PC-3 (cell line): ENCODE results near the gene GOSR1. TPM values are rescaled to one million over a fixed set of nuclear protein-coding genes. Genes with fewer than 3 reads are reported as not detected.

Experiments
- ATAC-seq: fragments of 200-7000 bp; cut with Tn5 transposase; 2 replicates; pipeline ENCODE4 v1.9.1; 2020; ENCODE audit warnings: mild to moderate bottlenecking, moderate library complexity
- BruUV-seq: library from RNA; stranded (reverse); fragments of 400-500 nt; replicated peaks from 2 replicates; lab custom pipeline; 2021; lab: Mats Ljungman, UMichigan
- CTCF ChIA-PET: fragments of 300-600 bp; sonication (Branson Sonifier 250); formaldehyde crosslinking; loops from one replicate; lab custom pipeline; 2022; ENCODE audit warnings: antibody characterized with exemption; lab: Charles Lee
- POLR2A ChIA-PET: fragments of 300-600 bp; sonication (Branson Sonifier 250); formaldehyde crosslinking; loops from one replicate; lab custom pipeline; 2022; ENCODE audit warnings: antibody characterized with exemption; ENCODE audit not compliant: unreplicated experiment; lab: Charles Lee
- DNase-seq: peaks from one replicate; pipeline ENCODE4 v3.0.0-alpha.2; 2015
- H2AFZ ChIP-seq: fragments of 300-600 bp; sonication (generic); 2 replicates; pipeline ENCODE4 v1.6.0; 2016; ENCODE audit warnings: antibody characterized with exemption, low read length
- H3F3A ChIP-seq: fragments of 300-600 bp; sonication (generic); one replicate; pipeline ENCODE4 v1.6.0; 2017; ENCODE audit warnings: antibody characterized with exemption, low read length, control low read depth, mild to moderate bottlenecking; ENCODE audit not compliant: unreplicated experiment
- H3K27ac ChIP-seq: fragments of 300-600 bp; sonication (generic); 2 replicates; pipeline ENCODE4 v1.5.1; 2016; ENCODE audit warnings: mild to moderate bottlenecking, low read length
- H3K27me3 ChIP-seq: fragments of 300-600 bp; sonication (generic); 2 replicates; pipeline ENCODE4 v1.6.1; 2016; ENCODE audit warnings: low read length, mixed read lengths
- H3K36me3 ChIP-seq: fragments of 300-600 bp; sonication (generic); 2 replicates; pipeline ENCODE4 v1.6.1; 2016; ENCODE audit warnings: low read depth, mixed run types, low read length, mixed read lengths
- H3K4me1 ChIP-seq: fragments of 300-600 bp; sonication (generic); 2 replicates; pipeline ENCODE4 v1.5.1; 2016; ENCODE audit warnings: low read length; ENCODE audit not compliant: insufficient read depth
- H3K4me2 ChIP-seq: fragments of 300-600 bp; sonication (generic); 2 replicates; pipeline ENCODE4 v1.6.0; 2016; ENCODE audit warnings: low read length
- H3K4me3 ChIP-seq: fragments of 300-600 bp; sonication (generic); 2 replicates; pipeline ENCODE4 v1.5.1; 2016; ENCODE audit warnings: mild to moderate bottlenecking, low read length, mixed read lengths
- H3K79me2 ChIP-seq: fragments of 300-600 bp; sonication (generic); 2 replicates; pipeline ENCODE4 v1.6.1; 2017; ENCODE audit warnings: low read length, mixed read lengths
- H3K9ac ChIP-seq: fragments of 300-600 bp; sonication (generic); 2 replicates; pipeline ENCODE4 v1.6.0; 2016; ENCODE audit warnings: mild to moderate bottlenecking, low read length
- H3K9me2 ChIP-seq: fragments of 300-600 bp; sonication (generic); replicated peaks from 2 replicates; pipeline ENCODE4 v1.6.1; 2016; ENCODE audit warnings: mixed run types, low read length, mixed read lengths
- H3K9me3 ChIP-seq: fragments of 300-600 bp; sonication (generic); 2 replicates; pipeline ENCODE4 v1.6.1; 2016; ENCODE audit warnings: low read length, mixed read lengths
- H4K20me1 ChIP-seq: fragments of 300-600 bp; sonication (generic); 2 replicates; pipeline ENCODE4 v1.6.1; 2016; ENCODE audit warnings: low read length, mixed read lengths
- CTCF ChIP-seq: fragments of 300-600 bp; sonication (generic); conservative IDR thresholded peaks from 2 replicates; pipeline ENCODE4 v1.5.1; 2017; ENCODE audit warnings: antibody characterized with exemption, low read depth, mild to moderate bottlenecking, low read length
- EZH2 ChIP-seq: fragments of 300-600 bp; sonication (generic); IDR thresholded peaks from one replicate; pipeline ENCODE4 v1.6.1; 2017; ENCODE audit warnings: antibody characterized with exemption, mild to moderate bottlenecking, low read length; ENCODE audit not compliant: unreplicated experiment
- EZH2phosphoT487 ChIP-seq: fragments of 300-600 bp; sonication (generic); IDR thresholded peaks from 2 replicates; pipeline ENCODE4 v1.6.1; 2018; ENCODE audit warnings: mild to moderate bottlenecking, antibody characterized with exemption, low read length, borderline replicate concordance
- intact Hi-C: fragments of 100-400 bp; cut with micrococcal nuclease; formaldehyde crosslinking; loops from 2 replicates; pipeline ENCODE4 v1.9.0; 2023
- total RNA-seq: library from RNA; depleted of rRNA; stranded (reverse); fragments of >200 nt; gene quantifications from 2 replicates; pipeline ENCODE4 v1.2.3, GENCODE V29; 2014

The GOSR1 gene
- total RNA-seq, 1 experiment from 2014 or later: 22.2 TPM

DNA sequence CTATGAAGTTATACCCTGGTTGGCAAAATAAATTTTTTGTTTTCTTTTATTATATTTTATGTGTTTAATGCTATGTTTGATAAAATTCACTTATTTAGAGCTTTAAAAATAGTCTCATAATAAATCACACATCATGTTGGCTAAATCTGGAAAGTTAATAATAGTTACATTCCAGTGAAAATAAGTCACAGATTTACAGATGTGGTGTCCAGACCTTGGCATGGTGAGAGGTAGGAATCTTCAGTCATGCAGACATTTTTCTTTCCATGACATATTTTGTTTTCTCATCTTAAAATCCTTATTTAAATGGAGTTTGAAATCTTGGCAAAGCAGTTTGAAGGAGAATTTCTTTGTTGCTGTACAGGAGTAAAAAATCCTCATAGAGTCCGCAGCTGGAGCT, 48.1 kb upstream of the GOSR1 start:
- no peak for ATAC-seq
- intact Hi-C loops: no loop called here
- H2AFZ ChIP-seq: no peak overlapping the region
- no peaks in the 10 kb centered on the region for H3K9me2 ChIP-seq
- BruUV-seq: no TSS peak
- H3K27ac ChIP-seq: no peak overlapping the region
- H3F3A ChIP-seq: no peaks in the 10 kb centered on the region
- no peaks in the 10 kb centered on the region for H3K27me3 ChIP-seq
- no peak for TF ChIP-seq EZH2
- no peak for TF ChIP-seq EZH2phosphoT487
- TF ChIP-seq CTCF: no peak
- H3K4me3 ChIP-seq: no peak overlapping the region
- no peaks in the 10 kb centered on the region for H3K79me2 ChIP-seq
- DNase-seq: no peak
- no peaks in the 10 kb centered on the region for H4K20me1 ChIP-seq
- H3K36me3 ChIP-seq: peaks cover 6% of the 10 kb centered on the region; the same call in 1 of the 2 replicates
- CTCF ChIA-PET: no interaction called here
- peaks cover 8% of the 10 kb centered on the region; the same call in 1 of the 2 replicates for H3K4me1 ChIP-seq
- H3K9ac ChIP-seq: no peak overlapping the region
- H3K4me2 ChIP-seq: no peak overlapping the region
- no peaks in the 10 kb centered on the region for H3K9me3 ChIP-seq
- POLR2A ChIA-PET: no interaction called here

GRCh38 chr17:30433514-30433913, 43.7 kb upstream of the GOSR1 start:
- no peak overlapping the region for H2AFZ ChIP-seq
- TF ChIP-seq CTCF: no peak
- no peak for TF ChIP-seq EZH2phosphoT487
- no peak for TF ChIP-seq EZH2
- ATAC-seq: peak; percentile 60
- DNase-seq: peak; percentile 78
- H3K4me1 ChIP-seq: peaks cover 8% of the 10 kb centered on the region; the same call in 1 of the 2 replicates
- no peak overlapping the region for H3K4me3 ChIP-seq
- H3K79me2 ChIP-seq: no peaks in the 10 kb centered on the region
- no peak overlapping the region for H3K9ac ChIP-seq
- CTCF ChIA-PET: no interaction called here
- H3K4me2 ChIP-seq: no peak overlapping the region
- no peaks in the 10 kb centered on the region for H3K9me2 ChIP-seq
- H4K20me1 ChIP-seq: no peaks in the 10 kb centered on the region
- intact Hi-C loops: no loop called here
- no peaks in the 10 kb centered on the region for H3K27me3 ChIP-seq
- no peaks in the 10 kb centered on the region for H3F3A ChIP-seq
- H3K9me3 ChIP-seq: no peaks in the 10 kb centered on the region
- no peak overlapping the region for H3K27ac ChIP-seq
- H3K36me3 ChIP-seq: peaks cover 11% of the 10 kb centered on the region; the same call in 1 of the 2 replicates
- no TSS peak for BruUV-seq
- POLR2A ChIA-PET: no interaction called here

GRCh38 chr17:30436729-30437128, 40.5 kb upstream of the GOSR1 start:
- POLR2A ChIA-PET: no interaction called here
- Histone ChIP-seq H3K4me2 (no peak overlapping the region), H3K4me1 (peaks cover 8% of the 10 kb centered on the region; the same call in 1 of the 2 replicates), H3F3A (no peaks in the 10 kb centered on the region), H3K36me3 (peaks cover 11% of the 10 kb centered on the region; the same call in 1 of the 2 replicates), H2AFZ (no peak overlapping the region), H3K27me3 (no peaks in the 10 kb centered on the region), H3K9me2 (no peaks in the 10 kb centered on the region), H3K27ac (no peak overlapping the region), H3K4me3 (no peak overlapping the region), H3K9ac (no peak overlapping the region), H3K9me3 (no peaks in the 10 kb centered on the region), H4K20me1 (no peaks in the 10 kb centered on the region), H3K79me2 (no peaks in the 10 kb centered on the region)
- DNase-seq: no peak
- BruUV-seq: no TSS peak
- TF ChIP-seq EZH2phosphoT487 (no peak), EZH2 (no peak), CTCF (no peak)
- intact Hi-C loops: no loop called here
- no peak for ATAC-seq
- CTCF ChIA-PET: no interaction called here
